HTERT RPE-1 (cell line): ENCODE measurements around the gene SYNPO2.

Experiments used
- in situ Hi-C: fragments of 300-500 bp; cut with MboI; formaldehyde crosslinking; loops from 4 replicates; pipeline ENCODE4 v1.14.3; 2020; ENCODE audit warnings: low sequenced_read_pairs

The SYNPO2 gene

DNA sequence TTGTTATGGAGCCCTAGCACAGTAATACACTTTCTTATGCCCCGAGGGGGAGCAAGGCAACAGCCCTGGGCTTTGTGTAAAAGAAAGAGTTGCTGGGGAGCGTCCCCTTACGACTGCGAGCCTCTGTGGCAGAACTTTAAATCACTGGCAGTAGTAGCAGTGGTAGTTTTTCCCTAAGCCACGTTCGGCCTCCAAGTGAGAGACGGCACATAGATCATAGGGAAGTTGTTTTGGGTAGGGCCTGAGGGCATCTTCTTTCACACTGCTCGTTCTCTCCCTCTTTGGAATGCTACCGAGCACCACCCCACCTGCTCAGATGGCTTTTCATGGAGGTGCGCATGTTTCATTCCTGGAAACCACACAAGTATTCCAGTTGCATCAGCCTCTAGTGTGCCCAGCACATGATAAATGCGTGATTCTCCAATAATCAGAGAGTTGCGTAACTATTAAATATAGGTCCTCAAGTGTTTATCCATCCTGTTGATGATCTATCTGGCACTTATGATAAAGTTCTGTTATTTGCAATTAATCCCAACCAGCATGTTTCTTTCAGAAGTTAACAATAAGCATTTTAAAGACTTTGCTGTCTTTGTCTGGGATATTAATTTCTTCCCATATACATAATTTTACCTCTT lies 7.0 kb upstream of the SYNPO2 start:
- in situ Hi-C loops: no loop called here

DNA sequence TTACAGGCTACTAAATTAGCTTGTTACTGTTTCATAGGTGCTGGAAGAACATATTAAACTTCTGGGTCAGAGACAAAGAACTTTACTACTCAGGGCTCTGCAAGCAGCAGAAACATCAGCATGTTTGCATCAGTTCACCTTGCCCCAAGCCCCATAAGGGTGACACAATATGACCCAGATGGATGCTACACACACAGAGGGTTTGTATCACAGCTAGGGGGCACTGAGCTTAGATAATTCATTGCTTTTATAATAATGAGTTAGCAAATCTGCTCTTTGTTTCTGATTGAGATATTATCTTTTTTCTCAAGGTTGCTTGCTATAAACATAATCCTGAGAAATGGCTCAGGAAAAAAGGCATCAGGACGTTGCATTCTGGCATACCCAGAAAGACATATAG lies 4.8 kb upstream of the SYNPO2 start:
- in situ Hi-C loops: no loop called here

DNA sequence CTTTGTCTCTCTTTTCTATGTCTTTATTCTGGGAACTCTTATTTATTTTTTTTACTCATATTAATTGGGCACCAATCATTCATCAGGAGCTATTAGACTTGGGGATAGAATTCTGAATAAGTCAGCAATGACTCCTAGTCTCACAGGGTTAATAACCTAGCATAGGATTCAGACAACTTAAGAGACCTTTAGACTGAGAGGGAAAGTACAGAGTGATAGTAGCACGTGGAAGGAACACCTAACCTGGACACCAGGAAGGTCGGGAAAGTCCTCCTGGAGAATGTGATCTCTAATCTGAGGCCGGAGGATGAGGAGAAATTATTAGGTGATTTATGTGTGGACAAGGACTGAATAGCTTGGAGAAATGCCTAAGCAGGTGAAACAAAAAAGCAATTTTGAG lies 3.9 kb upstream of the SYNPO2 start:
- in situ Hi-C loops: no loop called here

DNA sequence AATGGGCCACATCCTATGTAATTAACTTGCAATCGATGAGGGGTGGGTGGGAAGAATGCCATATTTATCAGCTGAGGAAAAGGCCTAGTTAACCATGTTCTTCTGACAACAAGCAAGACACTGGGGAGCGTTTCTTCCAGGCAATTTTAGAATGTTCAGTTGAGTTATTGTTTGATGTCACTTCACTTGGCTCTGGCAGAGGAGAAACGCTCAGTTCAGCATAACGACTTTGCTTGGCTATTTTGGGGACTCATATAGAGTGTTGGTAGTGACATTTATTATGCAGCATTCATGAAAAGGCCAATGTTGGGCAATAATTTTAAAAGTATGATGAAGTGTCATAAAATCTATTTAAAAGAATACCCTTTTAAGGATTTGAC lies 648 bp downstream of the SYNPO2 start:
- in situ Hi-C loops: no loop called here

DNA sequence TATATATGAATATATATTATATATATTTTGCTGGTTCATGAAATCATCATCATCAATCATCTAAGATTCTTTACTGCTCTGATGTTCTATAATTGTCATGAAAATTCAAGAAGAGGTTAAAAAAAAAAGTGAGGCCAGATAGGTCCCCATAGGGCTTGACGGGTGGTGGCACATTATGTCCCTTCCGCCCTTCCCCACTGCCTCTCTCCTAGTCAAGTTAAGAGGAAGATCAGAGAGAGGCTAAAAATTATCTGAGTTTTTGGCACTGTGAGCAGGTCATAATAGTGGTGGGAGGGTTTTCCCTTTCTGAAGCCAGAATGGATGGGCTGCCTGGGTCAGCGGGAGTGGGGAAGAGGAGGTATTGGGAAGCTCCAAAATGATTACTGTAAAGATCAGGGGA lies 5.4 kb downstream of the SYNPO2 start:
- in situ Hi-C loops: no loop called here

DNA sequence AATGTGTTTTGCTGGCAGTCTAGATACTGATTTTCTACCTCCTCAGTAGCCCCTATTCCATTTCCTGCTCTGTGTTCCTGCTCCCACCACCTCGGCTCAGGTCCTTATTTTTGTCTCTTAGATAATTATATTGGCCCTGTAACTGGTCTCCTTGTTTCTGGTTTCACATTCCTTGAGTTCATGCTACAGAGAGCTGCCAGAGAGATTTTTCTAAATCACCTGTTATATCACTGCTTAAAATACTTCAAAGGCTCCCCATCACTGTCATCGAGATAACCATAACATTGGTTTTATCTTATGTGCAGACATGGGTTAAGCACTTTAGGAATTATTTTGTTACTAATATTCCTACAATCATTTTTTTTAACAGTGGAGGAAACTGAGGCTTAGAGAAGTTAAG lies 9.6 kb downstream of the SYNPO2 start:
- in situ Hi-C loops: no loop called here

DNA sequence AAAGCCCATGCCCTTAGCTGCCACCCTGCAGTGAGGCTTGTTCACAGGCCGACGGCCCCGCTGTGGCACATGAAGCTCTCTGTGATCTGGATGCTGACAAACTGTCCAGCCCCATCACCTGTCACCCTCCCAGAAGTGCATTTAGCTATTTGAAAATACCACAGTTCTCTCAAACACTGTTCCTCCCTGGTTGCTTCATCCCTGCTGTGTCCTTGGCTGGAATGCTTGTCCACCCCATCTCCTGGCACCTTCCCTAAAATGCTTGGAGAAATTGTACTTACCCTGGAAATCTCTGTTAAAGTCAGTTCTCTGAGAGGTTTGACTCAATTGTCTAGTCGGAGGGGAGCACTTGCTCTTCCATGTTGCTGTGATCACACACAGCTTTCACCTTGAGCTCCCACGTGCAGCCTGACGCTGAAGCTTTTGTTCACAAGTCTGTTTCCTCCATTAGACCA lies 10.1 kb downstream of the SYNPO2 start:
- in situ Hi-C loops: no loop called here

DNA sequence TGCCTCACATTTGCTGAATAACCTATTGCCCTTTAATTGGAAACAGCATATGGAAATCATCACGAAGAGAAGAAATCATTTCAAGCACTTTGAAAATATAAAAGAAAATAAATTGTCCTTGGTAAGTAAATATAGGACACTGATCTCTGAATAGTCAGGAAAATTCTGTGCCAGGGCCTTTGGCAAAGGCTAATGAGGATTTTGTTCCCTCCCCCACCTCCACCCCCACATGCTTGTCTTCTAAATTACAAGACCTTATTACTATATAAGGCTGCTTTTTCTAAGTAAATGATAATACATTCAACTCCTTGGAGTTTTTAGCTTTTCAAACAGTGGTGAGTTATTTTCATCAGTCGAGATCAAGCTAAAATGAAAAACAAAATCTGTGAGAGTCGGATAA lies 15.8 kb downstream of the SYNPO2 start:
- in situ Hi-C loops: no loop called here

DNA sequence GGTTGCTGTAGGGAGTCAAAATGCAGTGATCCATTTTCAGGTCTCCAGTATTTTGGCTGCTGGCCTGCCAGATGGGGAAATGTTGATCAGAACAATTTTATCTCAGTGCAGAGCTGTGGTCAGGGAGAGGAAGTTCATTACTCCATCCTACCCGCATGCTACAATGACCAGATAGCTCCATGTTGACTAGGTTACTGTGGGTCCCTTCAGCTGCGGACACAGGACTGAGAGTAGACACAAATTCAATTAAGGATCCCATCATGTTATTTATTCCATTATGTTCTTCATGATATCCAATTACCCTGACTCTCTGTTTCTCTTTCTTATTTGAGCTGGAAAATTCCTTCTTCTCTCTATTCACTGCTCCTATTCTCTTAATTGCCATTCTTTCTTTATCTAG lies 16.3 kb downstream of the SYNPO2 start:
- in situ Hi-C loops: no loop called here

DNA sequence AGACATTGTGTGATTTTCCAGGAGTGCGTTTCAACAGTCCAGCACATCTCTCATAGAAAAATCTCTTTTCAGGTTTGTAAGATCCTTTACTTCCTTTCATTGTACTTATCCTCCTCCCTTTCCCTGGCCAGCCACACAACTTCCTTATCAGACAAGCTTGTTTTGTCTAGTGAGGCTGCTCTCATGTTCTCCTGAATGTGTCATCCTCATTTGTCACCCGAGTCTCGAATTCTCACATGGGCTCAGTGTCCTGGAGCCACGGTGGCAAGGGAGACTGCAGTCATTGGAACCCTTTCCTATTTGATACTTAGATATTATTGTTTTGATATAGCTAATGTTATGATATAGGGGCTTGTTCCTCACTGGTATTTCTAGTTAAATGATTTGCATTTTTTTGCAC lies 16.9 kb downstream of the SYNPO2 start:
- in situ Hi-C loops: no loop called here

DNA sequence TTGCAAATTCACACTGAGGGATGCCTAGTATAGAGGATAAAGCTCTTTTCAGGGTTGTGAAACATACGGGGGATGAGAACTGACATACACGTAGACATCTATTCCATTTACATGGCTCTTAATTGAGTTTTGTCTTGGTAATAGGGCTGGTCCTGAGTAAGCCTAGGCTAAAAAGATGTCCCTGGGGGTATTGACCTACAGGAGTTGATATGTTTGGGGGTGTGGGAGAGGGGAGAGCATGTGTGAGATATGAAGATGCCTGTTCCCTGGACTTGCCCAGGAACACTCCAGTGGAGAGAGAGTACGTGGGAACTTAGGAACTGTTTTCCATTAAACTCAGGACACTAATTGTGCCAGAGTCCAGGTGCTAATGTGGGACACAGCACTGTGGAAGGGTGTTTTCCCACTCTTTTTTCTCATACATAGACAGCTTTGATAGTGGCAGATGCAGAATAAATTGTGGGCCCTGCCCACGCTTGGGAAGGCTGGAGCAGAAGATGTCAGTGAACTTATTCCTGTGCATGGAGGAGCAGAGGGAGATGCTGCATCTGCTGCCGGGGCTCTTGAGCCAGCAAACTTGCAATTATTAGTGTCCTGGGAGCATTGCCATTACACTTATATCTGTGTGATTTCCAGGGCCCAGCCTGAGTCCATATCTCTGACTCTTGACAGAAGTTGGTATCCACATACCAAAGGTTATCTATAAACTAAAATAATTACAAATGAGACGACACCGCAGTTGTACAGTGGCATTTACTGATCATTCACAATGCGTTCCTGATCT lies 20.7 kb downstream of the SYNPO2 start:
- in situ Hi-C loops: no loop called here

DNA sequence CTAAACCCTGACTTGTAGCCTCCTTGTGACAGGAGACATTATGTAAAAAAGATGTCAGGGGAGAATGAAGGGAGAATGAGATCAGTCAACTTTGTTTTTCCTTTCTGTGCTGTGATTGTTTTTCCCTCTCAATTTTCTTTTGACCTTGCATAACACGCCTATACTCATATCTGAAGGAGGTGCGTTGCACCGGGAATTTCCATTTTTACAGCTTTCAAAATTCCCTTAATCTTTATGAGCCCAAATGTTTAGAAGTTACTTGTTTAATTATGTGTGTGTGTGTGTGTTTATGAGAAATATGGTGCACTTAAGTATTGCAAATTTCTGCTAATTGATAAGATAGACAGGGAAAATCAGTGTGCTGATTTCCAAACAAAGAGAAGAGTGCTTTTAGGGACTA lies 21.6 kb downstream of the SYNPO2 start:
- in situ Hi-C loops: no loop called here

DNA sequence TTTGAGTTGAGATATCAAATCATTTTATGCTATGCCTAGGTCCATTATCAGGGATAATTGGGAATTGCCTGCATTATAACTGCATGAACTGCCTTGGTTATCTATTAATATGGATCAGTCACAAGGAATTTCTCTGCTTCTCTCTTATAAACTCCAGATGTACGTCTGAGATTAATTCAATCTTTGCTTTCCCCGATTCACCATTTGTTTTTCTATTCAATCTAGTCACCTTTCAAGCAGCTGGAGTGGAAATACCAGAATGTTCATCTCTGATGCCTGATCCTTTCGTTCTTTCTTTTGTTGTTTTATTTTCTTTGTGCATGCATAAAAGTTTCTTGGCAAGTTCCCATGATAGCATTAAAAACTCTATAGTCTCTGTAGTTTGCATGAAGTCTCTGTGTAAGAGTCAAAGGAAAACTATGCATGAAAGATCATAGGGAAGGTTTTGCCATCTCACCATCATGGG lies 22.6 kb downstream of the SYNPO2 start:
- in situ Hi-C loops: no loop called here

DNA sequence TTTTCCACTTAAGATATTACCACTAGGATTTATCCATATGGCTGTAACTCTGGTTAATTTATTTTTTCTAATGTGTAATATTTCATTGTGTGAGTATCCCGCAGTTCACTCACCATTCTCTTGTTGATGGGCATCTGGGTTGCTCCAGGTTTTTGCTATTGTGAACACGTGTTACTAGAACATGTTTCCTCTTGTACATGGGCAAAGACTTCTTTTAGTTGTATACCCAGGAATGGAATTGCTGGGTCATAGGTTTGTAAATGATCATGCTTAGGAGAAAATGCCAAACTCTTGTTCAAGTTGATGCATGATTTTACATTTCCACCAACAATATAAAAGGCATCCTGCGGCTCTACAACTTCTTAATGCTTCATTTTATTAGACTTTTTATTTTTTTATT lies 26.8 kb downstream of the SYNPO2 start:
- in situ Hi-C loops: no loop called here

DNA sequence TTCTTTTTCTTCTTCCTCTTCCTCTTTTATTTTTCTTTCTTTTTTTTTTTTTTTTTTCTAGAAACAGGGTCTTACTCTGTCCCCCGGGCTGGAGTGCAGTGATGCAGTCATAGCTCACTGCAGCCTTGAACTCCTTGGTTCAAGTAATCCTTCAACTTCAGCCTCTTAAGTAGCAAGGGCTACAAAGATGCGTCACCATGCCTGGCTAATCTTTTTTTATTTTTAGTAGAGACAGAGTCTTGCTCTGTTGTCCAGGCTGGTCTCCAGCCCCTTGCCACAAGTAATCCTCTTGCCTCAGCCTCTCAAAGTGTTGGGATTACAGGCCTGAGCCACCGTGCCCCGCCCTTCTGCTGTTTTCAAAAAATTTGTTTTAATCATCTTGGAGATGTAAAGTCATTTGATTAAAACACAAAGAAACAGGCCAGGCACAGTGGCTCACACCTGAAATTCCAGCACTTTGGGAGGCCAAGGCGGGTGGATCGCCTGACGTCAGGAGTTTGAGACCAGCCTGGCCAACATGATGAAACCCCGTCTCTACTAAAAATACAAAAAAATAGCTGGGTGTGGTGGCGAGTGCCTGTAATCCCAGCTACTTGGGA lies 28.1 kb downstream of the SYNPO2 start:
- in situ Hi-C loops: no loop called here

DNA sequence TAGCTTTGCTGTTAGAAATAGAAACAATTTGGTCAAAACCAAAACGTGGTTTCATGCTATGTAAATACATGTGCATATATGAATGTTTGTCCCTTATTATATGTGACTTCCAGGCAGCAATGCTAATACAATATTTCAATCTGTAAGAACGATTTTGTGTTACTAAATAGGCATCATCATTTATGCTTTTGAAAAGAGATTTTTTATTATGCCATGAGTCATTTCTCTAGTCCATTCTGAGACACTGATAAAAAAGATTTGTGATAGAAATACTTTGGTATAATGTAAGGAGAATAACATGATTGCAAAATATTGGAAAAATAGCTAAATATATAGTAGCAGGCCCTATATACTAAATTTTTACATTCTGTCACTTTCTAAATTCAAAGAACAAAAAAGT lies 28.9 kb downstream of the SYNPO2 start:
- in situ Hi-C loops: no loop called here

DNA sequence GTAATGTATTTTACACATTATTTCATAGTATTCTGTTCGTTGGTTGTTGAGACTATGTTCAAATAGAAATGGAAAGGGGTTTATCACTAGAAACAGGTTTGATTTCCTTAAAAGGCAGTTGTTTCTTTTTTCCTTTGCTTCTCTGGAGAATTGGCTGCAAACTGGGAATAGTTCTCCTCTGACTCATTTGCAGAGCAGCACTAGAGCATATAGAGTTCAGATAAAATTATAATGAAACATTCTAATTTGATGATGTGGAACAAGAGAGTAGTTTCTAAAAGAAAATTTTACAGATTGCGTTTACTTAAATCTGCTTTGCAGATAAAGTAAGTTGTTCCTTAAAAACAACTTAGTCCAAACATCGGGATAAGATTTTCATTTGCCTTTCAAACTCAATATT lies 29.7 kb downstream of the SYNPO2 start:
- in situ Hi-C loops: no loop called here

DNA sequence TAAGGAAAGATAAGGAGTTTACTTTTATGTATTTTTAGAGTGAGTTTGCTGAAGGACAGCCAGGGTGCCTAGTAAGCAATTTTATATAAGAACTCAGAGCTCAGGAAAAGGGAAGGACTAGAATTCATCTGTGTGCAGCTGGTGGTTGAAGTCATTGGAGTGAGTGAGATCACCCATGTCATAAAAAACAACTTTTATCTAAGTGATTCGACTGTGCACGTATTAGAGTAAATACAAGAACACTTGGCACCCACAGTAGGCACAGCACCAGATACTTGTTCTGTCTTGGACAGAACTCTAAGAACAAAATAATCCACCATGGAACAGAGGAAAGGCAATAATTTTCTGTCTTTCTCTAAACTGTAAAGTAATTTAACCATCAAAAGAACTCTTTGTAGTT lies 31.6 kb downstream of the SYNPO2 start:
- in situ Hi-C loops: no loop called here

DNA sequence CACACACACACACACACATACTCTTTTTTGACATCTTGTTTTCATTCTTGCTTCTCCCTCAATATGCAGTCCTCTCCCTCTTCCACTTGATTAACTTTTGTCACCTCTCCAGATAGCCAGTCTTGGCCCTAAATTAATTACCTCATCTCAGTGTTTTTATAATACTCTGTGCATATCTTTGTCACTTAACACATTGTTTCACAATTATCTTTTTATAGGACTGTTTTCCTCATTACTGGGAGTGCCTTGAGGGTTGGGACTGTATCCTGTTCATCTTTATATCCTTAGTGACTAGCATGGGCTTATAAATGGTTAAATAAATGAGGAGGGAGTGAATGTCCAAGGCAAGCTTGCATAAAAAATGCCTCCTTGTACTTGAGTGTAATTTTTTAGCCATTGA lies 33.1 kb downstream of the SYNPO2 start:
- in situ Hi-C loops: no loop called here

DNA sequence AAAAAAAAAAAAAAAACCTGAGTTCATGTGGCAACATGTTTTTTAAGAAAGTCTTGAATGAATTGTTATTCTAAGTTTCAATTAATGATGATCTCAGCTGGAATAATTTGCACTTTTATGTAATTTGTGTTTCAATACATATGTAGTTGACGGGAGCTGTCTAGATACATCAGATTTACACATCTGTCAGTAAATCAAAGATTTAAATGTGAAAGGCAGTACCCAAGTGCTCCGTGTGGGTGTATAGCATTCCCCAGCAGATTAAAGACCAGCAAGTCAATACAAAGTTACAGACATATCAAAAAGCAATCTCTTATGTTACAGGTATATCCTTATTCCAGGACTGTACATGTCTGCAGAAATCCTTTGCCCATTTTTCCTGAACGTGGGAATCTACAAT lies 35.2 kb downstream of the SYNPO2 start:
- in situ Hi-C loops: no loop called here

DNA sequence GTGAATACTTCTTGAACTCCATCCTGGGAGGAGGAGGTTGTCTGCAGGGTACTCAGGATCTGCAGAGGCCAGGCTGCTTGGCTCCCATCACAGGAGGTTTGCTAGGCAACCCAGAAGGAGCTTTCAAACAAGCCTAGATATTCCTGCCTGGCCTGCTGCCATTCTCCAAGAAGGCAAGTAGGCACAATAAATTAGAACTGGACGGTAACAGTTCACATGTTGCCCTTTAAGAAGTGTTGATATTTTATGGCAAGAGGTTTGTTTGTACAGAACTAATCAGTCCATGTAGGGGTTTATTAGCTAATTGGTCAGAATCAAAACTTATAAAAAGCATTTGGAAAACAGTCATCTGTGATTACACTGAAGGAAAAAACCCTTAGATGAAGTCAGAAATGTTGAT lies 39.3 kb downstream of the SYNPO2 start:
- in situ Hi-C loops: no loop called here

DNA sequence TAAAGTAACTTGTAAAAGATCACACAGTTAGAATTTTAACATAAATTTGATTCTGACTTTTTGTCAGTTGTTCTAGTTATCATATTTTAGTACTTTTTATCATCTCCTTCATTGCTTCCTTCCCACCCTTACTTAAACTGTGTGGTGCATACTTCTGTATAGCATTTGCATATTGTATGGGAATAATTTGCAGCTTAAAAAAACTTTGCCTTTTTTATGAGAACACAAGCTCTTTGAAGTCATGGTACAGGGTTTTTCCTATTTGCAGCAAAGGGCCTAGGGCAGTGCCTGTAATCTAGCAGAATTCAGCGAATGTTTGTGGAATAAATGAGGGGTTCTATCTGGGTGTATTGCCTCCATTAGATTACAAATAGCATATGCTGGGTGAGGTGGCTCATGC lies 41.6 kb downstream of the SYNPO2 start:
- in situ Hi-C loops: no loop called here
